HCT116 (cell line): ENCODE measurements around the gene ABCC2. TPM values are rescaled to one million over a fixed set of nuclear protein-coding genes. Genes with fewer than 3 reads are reported as not detected.
A peak's percentile ranks its signal among the peaks of the same experiment; 100 is the strongest.

Experiments used
- ATAC-seq: fragments of 200-7000 bp; cut with Tn5 transposase; 2 replicates; pipeline ENCODE4 v1.9.1; 2020; ENCODE audit warnings: mild to moderate bottlenecking, moderate library complexity
- BruUV-seq: library from RNA; stranded (reverse); fragments of 400-500 nt; replicated peaks from 2 replicates; lab custom pipeline; 2021; lab: Mats Ljungman, UMichigan
- CTCF ChIA-PET: fragments of 300-600 bp; sonication (Branson Sonifier 250); formaldehyde crosslinking; loops from one replicate; lab custom pipeline; 2021; ENCODE audit warnings: antibody characterized with exemption; lab: Charles Lee
- POLR2A ChIA-PET: fragments of 300-600, 350-600 bp; sonication (Branson Sonifier 250); formaldehyde crosslinking; loops from one replicate; lab custom pipeline; 2021; ENCODE audit warnings: antibody characterized with exemption; lab: Charles Lee
- RAD21 ChIA-PET, 2 experiments: fragments of 300-600 bp; sonication (Branson Sonifier 250); formaldehyde crosslinking; loops; one replicate each; lab custom pipeline; 2023; ENCODE audit warnings: low total read pairs in 2 of 2; ENCODE audit not compliant: uncharacterized antibody in 2 of 2, unreplicated experiment in 2 of 2, low non-redundant PET in 1 of 2; lab: Charles Lee
- DNase-seq: peaks from one replicate; pipeline ENCODE4 v3.0.0-alpha.2; 2010; ENCODE audit warnings: low read depth, low spot score
- H2AFZ ChIP-seq: fragments of 200-600 bp; shearing (Covaris generic), sonication (generic); 2 replicates; pipeline ENCODE4 v1.6.1; 2017; ENCODE audit warnings: low read depth, mixed run types, mixed read lengths, antibody characterized with exemption, low read length; ENCODE audit not compliant: poor library complexity, severe bottlenecking
- H3K27ac ChIP-seq: 2 replicates; pipeline ENCODE4 v1.5.1; 2012; ENCODE audit warnings: low read depth, low read length
- H3K27me3 ChIP-seq: fragments of 200-600 bp; sonication (generic); 2 replicates; pipeline ENCODE4 v1.6.1; 2016; ENCODE audit warnings: mixed run types, low read length, mixed read lengths; ENCODE audit not compliant: insufficient read depth
- H3K36me3 ChIP-seq, 2 experiments: fragments of 200-500 bp in 1 of 2; fragments of 200-600 bp in 1 of 2; sonication (Bioruptor generic) in 1 of 2; sonication (generic) in 1 of 2; 2 replicates each; pipeline versions ENCODE4 v1.5.1 to v1.6.1; 2014 to 2016; ENCODE audit warnings: low read length in 2 of 2, inconsistent platforms in 1 of 2, mixed read lengths in 1 of 2, mixed run types in 1 of 2; ENCODE audit not compliant: insufficient read depth in 2 of 2, control insufficient read depth in 1 of 2
- H3K4me1 ChIP-seq, 2 experiments: fragments of 200-600 bp in 1 of 2; sonication (generic) in 1 of 2; 2 replicates each; pipeline versions ENCODE4 v1.5.1 to v1.6.1; 2012 to 2017; ENCODE audit warnings: low read length in 2 of 2, inconsistent platforms in 1 of 2, mild to moderate bottlenecking in 1 of 2, mixed read lengths in 1 of 2, mixed run types in 1 of 2, moderate library complexity in 1 of 2; ENCODE audit not compliant: insufficient read depth in 2 of 2, control insufficient read depth in 1 of 2
- H3K4me2 ChIP-seq: fragments of 200-600 bp; sonication (generic); 2 replicates; pipeline ENCODE4 v1.6.1; 2017; ENCODE audit warnings: mixed run types, low read length, mixed read lengths
- H3K4me3 ChIP-seq, 2 experiments: fragments of 200-600 bp in 1 of 2; sonication (generic) in 1 of 2; replicated peaks in 1 of 2; 2 replicates each; pipeline ENCODE4 v1.5.1; 2011 to 2016; ENCODE audit warnings: low read length in 2 of 2, control low read depth in 1 of 2, low read depth in 1 of 2, mild to moderate bottlenecking in 1 of 2, mixed read lengths in 1 of 2, mixed run types in 1 of 2
- H3K79me2 ChIP-seq: fragments of 200-600 bp; sonication (generic); 2 replicates; pipeline ENCODE4 v1.6.1; 2017; ENCODE audit warnings: mild to moderate bottlenecking, mixed run types, low read length, moderate library complexity, mixed read lengths; ENCODE audit not compliant: insufficient read depth
- H3K9ac ChIP-seq: fragments of 200-600 bp; sonication (generic); 2 replicates; pipeline ENCODE4 v1.6.1; 2016; ENCODE audit warnings: low read length, mixed read lengths
- H3K9me2 ChIP-seq: fragments of 200-600 bp; sonication (generic), shearing (Covaris generic); 2 replicates; pipeline ENCODE4 v1.6.1; 2017; ENCODE audit warnings: mixed run types, mild to moderate bottlenecking, moderate library complexity; ENCODE audit not compliant: insufficient read depth
- H3K9me3 ChIP-seq, 2 experiments: fragments of 200-500 bp in 1 of 2; fragments of 200-600 bp in 1 of 2; sonication (Bioruptor generic) in 1 of 2; sonication (generic) in 1 of 2; 2 replicates each; pipeline ENCODE4 v1.6.1; 2014 to 2017; ENCODE audit warnings: low read length in 2 of 2, mixed read lengths in 2 of 2, inconsistent platforms in 1 of 2, low read depth in 1 of 2, mild to moderate bottlenecking in 1 of 2, mixed run types in 1 of 2, moderate library complexity in 1 of 2; ENCODE audit not compliant: control insufficient read depth in 1 of 2, insufficient read depth in 1 of 2
- H4K20me1 ChIP-seq: fragments of 200-600 bp; sonication (generic), shearing (Covaris generic); 2 replicates; pipeline ENCODE4 v1.6.1; 2017; ENCODE audit warnings: mixed run types, mild to moderate bottlenecking, moderate library complexity; ENCODE audit not compliant: insufficient read depth
- CBX3 ChIP-seq: IDR thresholded peaks from 2 replicates; pipeline ENCODE4 v1.6.1; 2012; ENCODE audit warnings: low read depth
- EGR1 ChIP-seq: IDR thresholded peaks from 2 replicates; pipeline ENCODE4 v1.6.1; 2012; ENCODE audit warnings: low read depth
- TCF7L2 ChIP-seq: IDR thresholded peaks from 2 replicates; pipeline ENCODE4 v1.7.0; 2011; ENCODE audit warnings: borderline replicate concordance, inconsistent platforms; ENCODE audit not compliant: insufficient read depth, insufficient read length; ENCODE audit errors: extremely low read depth
- YY1 ChIP-seq: IDR thresholded peaks from 2 replicates; pipeline ENCODE4 v1.6.1; 2011; ENCODE audit warnings: low read length, low read depth, moderate library complexity, mild to moderate bottlenecking; ENCODE audit not compliant: insufficient replicate concordance; ENCODE audit errors: extremely low read depth
- ZNF274 ChIP-seq: fragments of 200-500 bp; sonication (Bioruptor generic); IDR thresholded peaks from 2 replicates; pipeline ENCODE4 v1.6.1; 2014; ENCODE audit warnings: mild to moderate bottlenecking, low read depth, low read length, inconsistent platforms
- intact Hi-C: fragments of 100-400 bp; cut with micrococcal nuclease; formaldehyde crosslinking; loops from 2 replicates; pipeline ENCODE4 v1.10.0; 2022
- total RNA-seq: library from RNA; stranded (reverse); gene quantifications from one replicate; pipeline ENCODE4 v1.2.1, GENCODE V29; 2021; ENCODE audit not compliant: unreplicated experiment

Gene ABCC2
- total RNA-seq, 1 experiment from 2014 or later: 88.2 TPM

DNA sequence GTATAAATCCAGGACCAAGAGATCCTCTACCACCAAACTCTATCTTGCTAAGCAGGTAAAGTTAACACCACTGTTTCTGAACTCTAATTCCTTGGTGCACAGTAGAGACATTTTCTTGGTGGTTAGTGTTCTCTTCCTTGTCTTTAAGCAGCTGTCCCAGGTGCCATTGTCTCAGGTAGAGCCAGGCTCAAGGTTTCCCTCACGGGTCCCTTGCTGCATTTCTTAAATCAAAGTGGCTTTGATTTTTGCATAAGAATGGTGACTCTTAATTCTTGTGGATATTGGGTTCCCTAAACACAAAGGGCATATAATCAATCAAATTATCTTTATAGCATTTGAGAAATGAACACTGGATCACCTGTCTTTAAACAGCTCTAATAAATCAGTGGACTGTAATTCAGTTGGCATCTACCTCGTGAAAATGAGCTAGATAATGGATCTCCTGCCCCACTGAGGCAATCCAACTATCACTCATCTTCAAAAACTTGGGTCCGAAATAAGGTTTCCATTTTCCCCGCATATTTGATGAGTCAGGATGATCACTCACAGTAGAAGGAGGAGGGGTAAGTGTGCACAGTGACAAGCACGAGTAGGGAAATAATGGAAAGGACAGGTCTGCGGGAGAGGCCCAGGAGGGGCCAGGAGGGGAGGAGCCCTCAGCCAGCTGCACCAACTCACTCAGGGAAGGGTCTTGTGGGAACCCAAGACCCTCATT lies 2.4 kb downstream of the ABCC2 start:
- Histone ChIP-seq H3K4me1 (peaks cover 67 to 76% of the 10 kb centered on the region in 2 experiments), H3K27me3 (no peaks in the 10 kb centered on the region), H4K20me1 (no peaks in the 10 kb centered on the region), H3K9me3 (no peaks in the 10 kb centered on the region), H3K9me2 (no peaks in the 10 kb centered on the region), H3K4me2 (peak overlapping the region; percentile 82), H3K4me3 (peak overlapping the region; percentile 15 to 43), H3K79me2 (peaks cover 5% of the 10 kb centered on the region; the same call in 1 of the 2 replicates), H3K9ac (peak overlapping the region; percentile 76), H3K36me3 (peaks cover 12 to 18% of the 10 kb centered on the region in 2 experiments; a peak in 3 of 4 replicates), H2AFZ (peak overlapping the region; percentile 4), H3K27ac (peak overlapping the region; percentile 100)
- RAD21 ChIA-PET: no interaction called here
- ATAC-seq (peak; percentile 60), DNase-seq (no peak)
- no TSS peak for BruUV-seq
- intact Hi-C loops: no loop called here
- CTCF ChIA-PET: interaction anchor here (0.9 to 1.2 kb wide), 2 partner anchors 61 to 224 kb away, joined by 3 read pairs; partner anchors contain the start of gene DNMBP
- POLR2A ChIA-PET: interaction anchor here (1.1 to 1.8 kb wide), 2 partner anchors 27 to 53 kb away, joined by 3 to 8 read pairs; partner anchors contain the start of genes COX15 and CUTC
- TF ChIP-seq ZNF274 (no peak), YY1 (peak; percentile 83), TCF7L2 (peak; percentile 58), CBX3 (no peak)

- Histone ChIP-seq H2AFZ (no peak overlapping the region), H3K4me2 (peak overlapping the region; percentile 82), H3K27ac (peak overlapping the region; percentile 100), H3K9me2 (no peaks in the 10 kb centered on the region), H3K9ac (peak overlapping the region; percentile 76), H3K36me3 (peaks cover 13 to 25% of the 10 kb centered on the region in 2 experiments; a peak in 3 of 4 replicates), H3K4me1 (peaks cover 64 to 69% of the 10 kb centered on the region in 2 experiments), H3K4me3 (peak overlapping the region in 1 of 2 experiments; percentile 43; a peak in 2 of 4 replicates), H4K20me1 (no peaks in the 10 kb centered on the region), H3K27me3 (no peaks in the 10 kb centered on the region), H3K9me3 (no peaks in the 10 kb centered on the region), H3K79me2 (peaks cover 5% of the 10 kb centered on the region; the same call in 1 of the 2 replicates)
- intact Hi-C loops: no loop called here
- TF ChIP-seq YY1 (peak; percentile 21), EGR1 (no peak)
- CTCF ChIA-PET: interaction anchor here (0.7 to 1.2 kb wide), 4 partner anchors 21 to 224 kb away, joined by 3 to 4 read pairs (median 4); partner anchors contain the start of gene DNMBP
- POLR2A ChIA-PET: interaction anchor here (0.8 to 1.8 kb wide), 5 partner anchors 8 to 53 kb away, joined by 3 to 8 read pairs (median 4); partner anchors contain the start of genes COX15 and CUTC
- RAD21 ChIA-PET: interaction anchor here (0.6 to 1.0 kb wide), 2 partner anchors 53 to 54 kb away, joined by 3 to 5 read pairs; partner anchors contain the start of genes COX15 (in 2 of the 2) and CUTC (in 2 of the 2)
- ATAC-seq (peak; percentile 66), DNase-seq (no peak)
- BruUV-seq: no TSS peak
Measured at GRCh38 chr10:99785646-99786045, 3.2 kb downstream of the ABCC2 start.
